ENCODE results near the gene TRIM9.
"Not testable (repeated sequence)": the region's sequence is repeated elsewhere in the genome, so short reads cannot be mapped to it uniquely, and the experiment has no call there.

Gene TRIM9

GRCh38 chr14:50956421-50956820 lies 138.5 kb downstream of the TRIM9 start:
- DNase-seq = not testable (repeated sequence)

GRCh38 chr14:50955373-50956043 lies 139.4 kb downstream of the TRIM9 start:
- DNase-seq = no peak

GRCh38 chr14:50954811-50955372 lies 140.0 kb downstream of the TRIM9 start:
- DNase-seq = no peak

- DNase-seq = no peak
These were observed 141.4 kb downstream of the TRIM9 start for GRCh38 chr14:50953502-50953901.

- DNase-seq = no peak
These were observed 143.9 kb downstream of the TRIM9 start for GRCh38 chr14:50951032-50951431.

GRCh38 chr14:50948205-50948604 lies 146.7 kb downstream of the TRIM9 start:
- no peak for DNase-seq

- no peak for DNase-seq
These were observed 147.5 kb downstream of the TRIM9 start for GRCh38 chr14:50947446-50947845.

- no peak for DNase-seq
These were observed 148.5 kb downstream of the TRIM9 start for GRCh38 chr14:50946234-50946935.

GRCh38 chr14:50944647-50945413 lies 150.1 kb downstream of the TRIM9 start:
- DNase-seq = no peak

- no peak for DNase-seq
These were observed 150.8 kb downstream of the TRIM9 start, which contains the start of gene PYGL for GRCh38 chr14:50943943-50944646. Gene PYGL (minus strand): TSS chr14:50944483. CDS start chr14:50944403, 80 bp downstream.

GRCh38 chr14:50943261-50943942 lies 151.5 kb downstream of the TRIM9 start:
- no peak for DNase-seq

GRCh38 chr14:50941638-50942037 lies 153.3 kb downstream of the TRIM9 start:
- not testable (repeated sequence) for DNase-seq

- DNase-seq = no peak
These were observed 153.8 kb downstream of the TRIM9 start for GRCh38 chr14:50941151-50941550.

- DNase-seq = no peak
These were observed 157.1 kb downstream of the TRIM9 start for GRCh38 chr14:50937800-50938199.

- no peak for DNase-seq
These were observed 157.6 kb downstream of the TRIM9 start for GRCh38 chr14:50937325-50937724.

- no peak for DNase-seq
These were observed 158.0 kb downstream of the TRIM9 start for GRCh38 chr14:50936882-50937281.

- DNase-seq = no peak
These were observed 158.9 kb downstream of the TRIM9 start for GRCh38 chr14:50936016-50936340.

GRCh38 chr14:50935126-50936015 lies 159.5 kb downstream of the TRIM9 start:
- no peak for DNase-seq

- no peak for DNase-seq
These were observed 162.1 kb downstream of the TRIM9 start for GRCh38 chr14:50932592-50933495.

GRCh38 chr14:50932156-50932555 lies 162.7 kb downstream of the TRIM9 start:
- no peak for DNase-seq

Measured in NCI-H2107 (cell line).